HG03521 (cell line): ENCODE results near the gene ELAVL2.
"Not testable (repeated sequence)": the region's sequence is repeated elsewhere in the genome, so short reads cannot be mapped to it uniquely, and the experiment has no call there.

ENCODE experiments used
- ATAC-seq: cut with Tn5 transposase; IDR thresholded peaks from one replicate; pipeline ENCODE4 v1.9.1; 2021; ENCODE audit warnings: mild to moderate bottlenecking, moderate library complexity; ENCODE audit not compliant: unreplicated experiment

ELAVL2 gene

DNA sequence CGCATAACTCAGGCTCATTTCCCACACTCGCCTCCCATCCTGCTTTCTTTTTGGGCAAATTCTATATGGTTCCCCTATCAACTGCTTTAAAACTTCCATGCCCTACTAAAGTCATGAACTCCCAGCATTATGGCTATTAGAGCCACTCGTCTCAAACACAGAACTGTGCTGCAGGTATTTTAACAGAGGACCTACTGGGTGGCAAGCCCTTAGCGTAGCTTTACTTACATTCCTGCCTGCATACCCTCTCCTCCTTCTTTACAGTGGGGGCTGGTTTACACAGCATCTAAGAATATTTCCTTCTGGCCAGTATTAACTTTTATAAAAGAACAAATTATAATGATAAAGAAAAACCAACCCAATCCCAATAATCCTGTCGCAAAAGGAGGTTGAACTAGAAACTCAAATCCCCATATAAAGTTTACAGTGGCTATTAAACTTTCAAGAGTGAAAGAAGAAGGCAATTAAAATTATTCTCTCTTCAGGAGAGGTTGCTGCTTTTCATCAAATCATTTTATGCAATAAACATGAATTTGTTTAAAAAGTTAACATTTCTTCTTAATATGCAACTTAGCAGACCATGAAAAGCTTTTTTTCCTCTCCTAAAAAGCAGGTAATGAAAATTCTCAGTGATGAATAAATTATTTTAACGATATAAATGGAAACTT lies 100.6 kb downstream of the ELAVL2 start:
- ATAC-seq, result no peak

DNA sequence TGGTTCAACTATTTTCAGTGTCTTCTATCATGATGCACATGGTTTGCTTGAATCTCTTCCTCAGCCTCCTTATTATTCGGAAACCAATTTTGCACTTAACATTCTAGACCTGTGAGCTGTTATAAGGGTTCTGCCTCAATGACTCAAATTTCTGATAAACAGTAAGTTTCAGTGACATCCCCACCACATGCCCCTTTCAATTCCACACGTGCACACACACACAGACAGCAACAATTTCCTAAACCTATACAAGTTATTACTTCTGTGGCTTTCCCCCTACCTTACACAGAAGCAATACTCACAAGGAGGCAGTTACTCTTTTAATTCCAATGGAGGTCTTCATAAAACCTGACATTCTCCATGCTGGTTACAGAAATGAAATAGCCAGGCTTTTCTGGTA lies 102.4 kb downstream of the ELAVL2 start:
- no peak for ATAC-seq

DNA sequence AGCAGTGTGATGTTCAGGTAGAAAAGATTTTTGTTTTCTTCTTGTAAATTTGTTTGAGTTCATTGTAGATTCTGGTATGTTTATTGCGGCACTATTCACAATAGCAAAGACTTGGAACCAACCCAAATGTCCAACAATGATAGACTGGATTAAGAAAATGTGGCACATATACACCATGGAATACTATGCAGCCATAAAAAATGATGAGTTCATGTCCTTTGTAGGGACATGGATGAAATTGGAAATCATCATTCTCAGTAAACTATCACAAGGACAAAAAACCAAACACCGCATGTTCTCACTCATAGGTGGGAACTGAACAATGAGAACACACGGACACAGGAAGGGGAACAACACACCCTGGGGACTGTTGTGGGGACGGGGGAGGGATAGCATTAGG lies 103.0 kb downstream of the ELAVL2 start:
- ATAC-seq, result not testable (repeated sequence)

DNA sequence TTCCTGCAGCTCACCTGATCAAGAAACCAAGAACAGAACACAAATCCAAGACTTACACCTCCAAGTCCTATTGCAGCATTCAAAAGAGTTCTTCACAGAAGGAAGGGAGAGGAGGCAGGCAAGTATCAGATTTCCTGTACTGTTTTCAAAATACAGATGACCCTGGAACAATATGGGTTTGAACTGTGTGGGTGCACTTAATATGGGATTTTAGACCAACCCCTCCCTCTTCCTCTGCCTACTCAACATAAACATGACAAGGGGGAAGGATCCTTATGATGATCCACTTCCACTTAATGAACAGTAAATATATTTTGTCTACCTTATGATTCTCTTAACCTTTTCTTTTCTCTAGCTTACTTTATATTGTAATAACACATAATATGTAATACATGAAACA lies 104.6 kb downstream of the ELAVL2 start:
- ATAC-seq, result no peak

DNA sequence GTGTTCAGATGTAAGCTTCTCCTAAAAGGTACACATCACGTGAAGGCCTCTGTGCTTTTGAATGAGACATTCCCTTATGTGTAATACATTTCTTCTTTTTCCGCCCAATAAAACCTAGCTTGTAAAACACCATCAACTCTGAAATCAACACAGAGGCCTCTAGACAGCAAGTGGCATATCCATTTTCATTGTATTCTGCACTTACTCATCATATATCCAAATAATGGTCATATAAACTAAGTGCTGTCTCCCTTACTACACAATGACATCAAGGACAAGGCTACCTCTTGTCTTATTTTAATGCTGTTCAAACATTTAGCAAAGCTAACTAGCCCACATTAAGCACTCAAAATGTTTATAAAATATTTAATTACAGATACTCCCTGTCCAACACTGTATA lies 108.5 kb downstream of the ELAVL2 start:
- no peak for ATAC-seq

DNA sequence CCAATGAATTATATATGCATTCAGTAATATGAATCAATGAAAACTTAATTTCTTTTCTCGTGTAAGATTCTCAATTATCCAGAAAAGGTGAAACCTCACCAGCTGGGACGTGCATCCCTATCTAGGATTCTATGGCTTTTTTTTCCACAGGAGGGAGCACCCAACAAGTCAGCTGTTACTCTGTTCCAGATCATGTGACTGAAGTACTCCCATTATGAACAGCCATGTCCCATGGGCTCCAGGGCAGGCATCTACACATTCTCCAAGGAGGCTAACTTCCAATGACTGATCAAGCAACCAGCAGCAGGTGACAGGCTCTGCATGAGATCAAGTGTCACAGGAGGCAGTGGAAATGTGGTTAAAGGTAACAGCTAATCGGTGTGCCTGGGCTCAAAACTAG lies 118.8 kb downstream of the ELAVL2 start:
- ATAC-seq, result no peak

DNA sequence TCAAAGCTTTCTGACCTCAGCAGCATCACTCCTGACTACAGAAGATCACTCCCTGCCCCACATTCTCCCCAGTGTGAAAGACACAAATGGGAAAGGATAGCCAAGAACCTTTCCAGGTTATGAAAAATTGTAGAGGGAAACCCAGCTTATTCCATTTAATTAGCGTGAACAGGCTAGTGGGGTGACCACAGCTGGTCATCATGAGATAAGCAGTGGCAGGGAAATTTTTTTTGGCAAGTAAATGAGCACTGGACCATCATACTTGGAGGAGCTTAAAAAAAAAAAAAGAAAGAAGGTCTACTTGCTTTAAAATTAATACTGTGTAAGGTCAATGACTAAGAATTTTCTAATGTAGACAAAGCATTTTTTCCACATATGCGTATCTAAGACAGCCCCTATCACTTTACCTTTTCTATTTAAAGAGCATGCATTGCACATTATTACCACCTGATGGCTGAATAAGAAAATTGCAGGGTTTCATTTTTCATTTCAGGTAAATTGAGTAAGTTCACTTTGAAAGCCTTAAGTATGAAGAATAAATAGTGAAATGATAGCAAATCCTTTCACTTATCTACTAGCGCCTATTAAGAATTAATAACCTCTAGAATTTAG lies 123.6 kb downstream of the ELAVL2 start:
- no peak for ATAC-seq

DNA sequence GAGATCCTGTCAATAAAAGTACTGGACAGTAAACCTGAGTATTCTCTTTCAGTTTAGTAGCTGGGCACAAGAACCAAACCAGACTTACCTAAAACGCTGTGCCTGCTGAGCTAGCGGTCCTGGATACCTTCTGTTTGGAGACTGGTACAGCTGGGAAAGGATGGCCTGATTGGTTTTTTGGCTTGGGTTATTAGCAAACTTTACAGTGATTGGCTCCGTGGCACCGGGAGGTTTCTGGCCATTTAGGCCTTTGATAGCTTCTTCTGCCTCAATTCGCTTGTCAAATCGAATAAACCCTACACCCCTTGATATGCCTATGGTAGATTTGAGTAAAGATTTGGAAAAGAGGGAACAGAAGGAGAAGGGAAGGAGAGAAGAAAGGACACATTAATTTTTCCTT lies 124.7 kb downstream of the ELAVL2 start:
- no peak for ATAC-seq

DNA sequence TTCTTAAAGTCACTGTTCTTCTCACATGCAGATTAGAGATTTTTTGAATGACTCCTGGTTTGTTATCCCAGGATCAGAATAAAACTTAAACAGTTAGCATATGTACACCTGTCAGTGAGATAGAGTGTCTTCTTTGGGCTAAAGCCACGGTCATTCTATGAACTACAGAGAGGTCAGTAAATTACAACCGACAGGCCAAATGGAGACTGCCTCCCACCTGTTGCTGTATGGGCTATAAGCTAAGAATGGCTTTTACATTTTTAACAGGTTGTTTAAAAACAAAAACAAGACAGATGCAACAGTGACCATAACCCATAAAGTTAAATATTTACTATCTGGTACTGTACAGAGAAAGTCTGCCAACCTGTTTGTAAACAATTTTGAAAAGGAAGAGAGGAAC lies 125.7 kb downstream of the ELAVL2 start:
- no peak for ATAC-seq

DNA sequence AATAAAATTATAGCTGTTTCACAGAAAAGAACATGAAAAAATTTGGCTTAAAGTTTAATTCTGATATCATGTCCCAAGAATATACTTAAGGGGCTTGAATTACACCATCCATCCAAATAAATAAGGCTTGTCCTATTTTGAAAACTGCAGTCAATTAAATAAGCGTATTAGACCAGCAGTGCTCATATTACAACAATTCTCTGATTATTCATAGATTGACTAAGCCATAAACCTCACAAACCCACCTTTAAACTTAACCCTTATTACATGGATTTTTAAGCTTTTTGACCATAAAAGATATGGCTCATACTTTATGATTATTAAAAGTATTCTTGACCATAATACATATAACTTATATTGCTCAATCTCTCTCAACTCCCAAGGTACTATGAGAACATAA lies 127.9 kb downstream of the ELAVL2 start:
- ATAC-seq, result no peak

DNA sequence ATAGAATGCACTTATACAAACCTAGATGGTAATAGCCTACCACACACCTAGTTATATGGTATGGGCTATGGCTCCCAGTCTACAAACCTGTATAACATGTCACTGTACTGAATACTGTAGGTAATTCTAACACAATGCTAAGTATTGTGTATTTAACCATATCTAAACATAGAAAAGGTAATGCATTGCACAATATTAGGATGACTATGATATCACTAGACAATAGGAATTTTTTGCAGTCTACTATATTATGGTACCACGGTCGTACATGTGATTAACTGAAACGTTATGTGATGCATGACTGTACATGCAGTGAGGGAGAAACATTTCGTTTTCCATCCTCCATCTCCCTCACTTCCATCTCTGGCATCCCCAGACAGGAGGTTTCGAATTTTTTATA lies 130.5 kb downstream of the ELAVL2 start:
- ATAC-seq, result no peak

DNA sequence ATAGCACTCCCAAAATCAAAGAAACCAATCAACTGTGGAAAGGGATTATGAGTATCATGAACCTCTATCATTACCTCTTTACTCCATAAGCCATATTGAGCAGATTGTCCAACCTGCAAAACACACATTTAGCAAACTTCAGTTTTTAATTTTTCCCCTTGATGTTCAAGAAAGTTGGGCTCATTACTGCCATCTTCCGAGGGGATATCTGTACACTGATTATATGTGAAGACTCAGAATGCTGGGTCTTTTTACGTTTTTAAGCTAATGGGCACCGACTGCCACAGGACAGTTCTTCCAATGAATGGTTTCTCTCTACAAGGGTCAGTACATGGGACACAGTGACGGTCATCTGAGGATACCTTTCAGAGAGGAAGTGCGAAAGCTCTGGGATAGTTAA lies 132.7 kb downstream of the ELAVL2 start:
- no peak for ATAC-seq

DNA sequence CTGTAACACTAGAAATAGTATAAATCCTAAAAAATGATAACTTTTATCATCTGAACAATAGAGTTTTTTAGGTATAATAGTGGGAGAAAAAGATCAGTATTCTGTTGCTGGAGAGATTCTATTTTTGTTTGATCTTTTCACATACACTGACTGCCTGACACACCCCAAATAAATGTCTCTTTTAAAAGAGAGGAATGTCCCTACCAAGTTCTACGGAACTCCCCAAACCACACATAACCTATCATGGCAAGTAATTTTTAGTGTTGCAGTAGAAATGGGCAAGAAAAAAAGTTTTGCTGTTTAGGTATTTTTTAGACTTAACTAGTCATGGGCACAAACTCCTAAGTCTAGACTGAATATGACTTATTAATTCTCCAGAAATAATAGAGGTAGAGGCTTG lies 139.1 kb downstream of the ELAVL2 start:
- ATAC-seq, result no peak

DNA sequence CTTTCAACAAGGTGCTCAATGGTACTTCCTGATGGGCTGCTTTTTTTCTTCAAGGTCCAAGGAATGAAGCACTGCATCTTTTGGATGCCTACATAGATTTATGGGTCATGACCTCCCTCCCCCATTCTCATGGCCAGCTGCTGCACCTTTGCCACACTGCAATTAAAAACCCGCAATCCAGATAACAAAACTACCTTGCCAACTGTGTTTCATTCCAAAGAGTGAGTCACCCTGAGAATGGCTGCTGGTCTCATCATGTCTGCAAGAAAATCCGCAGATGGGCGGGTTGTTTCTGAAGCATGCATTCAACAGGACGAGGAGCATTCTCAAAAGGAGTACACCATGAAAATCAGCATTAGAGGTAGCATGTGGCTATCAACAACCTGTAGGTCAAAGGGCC lies 139.8 kb downstream of the ELAVL2 start:
- ATAC-seq, result no peak

DNA sequence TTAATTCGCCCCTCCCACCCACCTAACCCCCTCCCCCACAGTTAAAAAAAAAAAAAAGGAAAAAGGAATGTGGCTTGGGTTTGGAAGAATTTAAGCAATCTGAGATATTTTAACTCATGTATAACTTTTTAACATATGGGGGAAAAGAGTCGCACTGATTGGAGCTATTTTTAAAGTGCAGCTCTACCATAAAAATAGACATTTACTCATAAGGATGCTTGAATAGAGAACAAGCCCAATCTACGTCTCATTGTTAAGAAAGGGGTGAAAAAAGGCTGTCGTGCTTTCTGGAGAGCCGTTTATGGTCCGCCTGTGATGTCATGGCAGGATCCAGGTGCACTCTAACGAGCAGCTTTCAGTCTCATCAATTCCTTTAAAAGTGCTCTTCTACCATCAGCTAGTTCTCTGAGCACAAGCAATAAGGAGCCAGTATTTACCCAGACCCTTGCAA lies 142.4 kb downstream of the ELAVL2 start:
- no peak for ATAC-seq

DNA sequence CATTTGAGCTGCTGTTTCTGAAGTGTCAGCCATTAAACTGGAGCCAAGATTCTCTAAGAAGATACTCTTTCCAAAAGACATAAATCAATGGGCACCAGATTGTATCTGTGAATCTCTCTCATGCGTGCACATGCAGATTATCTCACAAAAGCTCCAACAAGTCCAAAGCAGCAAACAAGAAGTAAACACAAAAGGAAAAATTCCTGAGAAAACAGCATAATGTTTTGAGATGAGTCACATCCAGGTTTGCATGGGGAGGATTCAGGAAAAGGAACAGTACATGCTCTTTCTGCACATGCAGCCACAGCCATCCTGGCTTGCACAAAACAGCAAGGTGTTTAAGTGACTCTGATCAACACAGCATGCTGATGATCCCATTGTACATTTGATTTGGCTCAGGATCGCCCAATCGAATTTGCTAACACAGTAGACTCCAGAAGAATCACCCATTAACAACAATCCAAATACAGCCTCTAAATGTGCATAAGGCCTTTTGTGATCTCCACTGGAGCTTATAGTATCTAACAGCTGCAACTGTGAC lies 143.1 kb downstream of the ELAVL2 start:
- no peak for ATAC-seq

DNA sequence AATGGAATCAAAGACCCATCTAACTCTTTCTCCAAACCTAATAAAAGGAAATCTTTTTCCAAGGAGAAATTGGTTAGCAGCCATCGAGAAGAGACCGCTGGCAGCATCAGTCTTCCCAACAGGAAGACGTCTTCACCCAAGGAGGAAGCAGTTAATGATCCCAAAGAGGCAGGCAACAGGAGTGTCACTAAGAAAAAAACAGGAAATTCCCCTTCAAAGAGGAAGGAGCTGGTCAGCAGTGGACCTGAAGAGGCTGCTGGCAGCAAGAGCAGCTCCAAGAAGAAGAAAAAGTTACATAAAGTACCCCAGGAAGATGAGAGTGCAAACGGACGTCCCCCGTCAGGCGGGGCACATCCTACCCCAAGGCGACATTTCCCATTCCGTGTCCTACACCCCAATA lies 143.7 kb downstream of the ELAVL2 start:
- no peak for ATAC-seq

DNA sequence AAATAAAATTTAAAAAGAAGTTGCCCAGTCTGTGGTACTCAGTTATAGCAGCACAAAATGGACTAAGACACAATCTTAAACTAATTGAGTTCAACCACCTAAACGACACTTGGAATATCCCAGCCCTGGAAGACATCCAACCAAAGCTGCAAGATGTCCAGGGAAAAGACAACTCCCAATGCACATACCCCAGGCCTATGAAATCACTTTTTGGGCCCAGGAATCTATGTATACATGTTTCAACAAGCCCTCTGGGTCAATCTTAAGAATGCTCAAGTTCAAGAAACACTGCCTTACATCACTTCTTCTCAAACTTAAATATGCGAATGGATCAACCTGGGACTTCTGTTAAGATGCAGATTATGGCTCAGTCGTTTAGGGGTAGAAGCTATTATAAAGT lies 148.6 kb downstream of the ELAVL2 start:
- no peak for ATAC-seq

DNA sequence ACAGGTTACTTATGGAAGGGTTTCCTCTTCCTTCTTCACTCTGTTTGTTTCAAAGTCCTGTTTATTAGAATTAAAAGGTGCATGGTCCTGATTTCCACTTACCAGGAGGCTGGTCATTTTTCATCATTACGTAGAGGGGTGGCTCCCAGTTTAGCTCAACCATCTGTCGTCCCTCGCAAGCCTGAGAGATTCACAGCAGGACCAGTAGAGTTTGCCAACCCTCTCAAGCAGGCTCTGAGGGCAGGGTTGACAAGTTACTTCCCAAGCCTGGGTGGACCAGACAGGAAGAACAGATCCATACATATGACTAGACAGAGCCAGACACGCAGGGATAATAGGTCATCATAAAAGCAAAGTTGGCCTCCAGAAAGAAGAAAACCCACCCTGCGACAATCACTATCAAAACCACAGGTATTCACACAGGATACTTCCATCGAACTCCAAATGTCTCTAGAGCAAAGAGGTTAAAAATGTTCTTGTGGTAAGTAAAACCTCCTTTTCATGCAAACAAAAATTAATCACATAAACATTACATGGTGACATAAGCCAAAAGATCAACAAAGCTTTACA lies 151.9 kb downstream of the ELAVL2 start:
- ATAC-seq, result no peak

DNA sequence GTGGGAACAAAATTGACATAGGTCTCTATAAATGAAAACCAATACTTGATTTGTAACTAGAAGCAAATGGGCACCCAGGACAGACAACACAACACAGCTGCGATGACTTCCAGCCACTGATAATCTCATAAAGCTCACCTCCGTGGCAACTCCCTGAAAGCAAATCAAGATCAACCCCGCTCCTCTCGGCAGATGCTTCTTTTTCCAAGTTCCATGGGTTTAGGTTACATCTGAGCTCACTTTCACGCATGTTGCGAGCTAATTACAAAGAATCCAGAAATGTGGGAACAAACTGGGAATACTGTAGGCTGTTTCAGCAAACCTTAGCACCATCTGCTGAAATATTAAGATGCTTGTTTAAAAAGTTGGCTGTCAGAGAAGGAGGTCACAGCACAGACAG lies 153.9 kb downstream of the ELAVL2 start:
- ATAC-seq, result no peak

DNA sequence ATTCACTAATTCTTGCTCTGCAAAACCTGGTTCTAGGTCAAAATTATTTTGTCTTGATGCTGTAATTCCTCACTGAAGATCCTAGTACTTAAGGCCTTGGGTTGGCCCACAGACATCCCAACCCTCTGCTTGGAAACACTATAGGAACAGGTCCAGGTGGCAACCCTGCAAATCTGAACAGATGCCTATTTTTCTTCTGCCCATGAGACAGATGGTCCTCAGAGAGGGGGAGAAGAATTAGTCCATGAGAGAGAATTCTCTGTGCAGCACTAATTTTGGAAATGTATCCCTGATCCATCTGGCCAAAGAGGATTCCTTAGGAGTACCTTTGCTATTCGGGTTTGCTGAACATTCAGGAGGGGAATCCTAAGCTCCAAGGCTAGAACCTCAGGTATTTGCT lies 156.3 kb downstream of the ELAVL2 start:
- ATAC-seq, result no peak

DNA sequence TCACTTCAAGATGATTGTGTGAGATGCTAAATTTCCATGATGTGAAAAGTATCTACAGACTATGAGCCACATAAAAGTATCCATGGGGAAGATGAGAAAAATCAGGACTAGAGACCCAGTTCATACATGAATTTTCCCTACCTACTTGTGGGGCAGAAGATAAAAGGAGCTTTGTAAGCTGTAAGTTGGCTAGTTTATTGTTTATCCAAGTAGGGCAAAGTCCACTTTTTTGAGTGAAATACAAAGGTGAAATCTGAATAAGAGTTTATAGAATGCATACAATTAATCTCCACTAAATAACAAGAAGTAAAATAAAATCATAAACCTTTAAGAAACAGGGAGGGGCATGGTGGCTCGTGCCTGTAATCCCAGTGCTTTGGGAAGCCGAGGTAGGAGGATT lies 160.4 kb downstream of the ELAVL2 start:
- no peak for ATAC-seq
